Hematopoietic multipotent progenitor cell treated with erythropoietin and hydrocortisone succinate and interleukin-3 and kit ligand, for 15 days (in vitro differentiated cells): ENCODE results near the gene SECISBP2.
"Not testable (repeated sequence)": the region's sequence is repeated elsewhere in the genome, so short reads cannot be mapped to it uniquely, and the experiment has no call there.

ENCODE experiments used
- DNase-seq: peaks from one replicate; pipeline ENCODE4 v3.0.0-alpha.2; 2015; ENCODE audit warnings: low spot score

SECISBP2 gene

DNA sequence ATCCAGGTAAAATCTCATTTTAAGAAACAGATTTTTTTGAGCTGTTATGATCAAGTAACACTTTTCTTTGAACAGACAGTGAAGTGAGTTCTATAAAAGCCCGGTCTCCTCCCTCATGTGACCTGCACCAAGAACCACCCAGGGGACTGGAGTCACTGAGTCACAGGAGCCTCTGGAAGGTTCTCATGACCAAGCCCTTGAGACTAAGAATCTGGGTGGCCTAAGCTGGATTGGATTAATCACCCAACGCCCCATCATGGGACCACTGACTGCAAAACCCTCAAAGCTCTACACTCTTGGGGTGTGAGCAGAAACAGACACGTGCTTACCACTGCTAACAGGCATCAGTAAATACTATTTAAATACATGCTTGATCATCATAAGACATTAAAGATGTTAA, 48.4 kb downstream of the SECISBP2 start:
- no peak for DNase-seq

DNA sequence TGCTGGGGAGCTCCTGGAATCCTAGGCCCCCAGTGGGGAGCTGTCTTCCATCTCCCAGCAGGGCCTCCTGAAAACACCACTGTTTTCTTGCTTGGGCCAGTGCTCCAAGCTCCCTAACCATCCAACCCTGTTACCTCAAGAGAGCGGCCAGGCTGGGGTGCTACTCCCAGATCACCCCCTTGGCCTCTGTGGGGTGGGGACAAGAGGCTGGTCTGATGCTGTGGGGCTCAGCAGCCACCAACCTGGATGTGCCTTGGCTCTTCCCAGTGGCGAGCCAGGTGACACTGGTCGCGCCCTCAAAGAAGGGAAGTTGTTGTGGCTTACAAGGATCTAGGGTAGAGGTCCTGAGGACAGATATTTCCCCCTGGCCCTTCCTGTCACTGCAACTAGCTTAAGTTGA, 49.0 kb downstream of the SECISBP2 start:
- DNase-seq, result no peak

DNA sequence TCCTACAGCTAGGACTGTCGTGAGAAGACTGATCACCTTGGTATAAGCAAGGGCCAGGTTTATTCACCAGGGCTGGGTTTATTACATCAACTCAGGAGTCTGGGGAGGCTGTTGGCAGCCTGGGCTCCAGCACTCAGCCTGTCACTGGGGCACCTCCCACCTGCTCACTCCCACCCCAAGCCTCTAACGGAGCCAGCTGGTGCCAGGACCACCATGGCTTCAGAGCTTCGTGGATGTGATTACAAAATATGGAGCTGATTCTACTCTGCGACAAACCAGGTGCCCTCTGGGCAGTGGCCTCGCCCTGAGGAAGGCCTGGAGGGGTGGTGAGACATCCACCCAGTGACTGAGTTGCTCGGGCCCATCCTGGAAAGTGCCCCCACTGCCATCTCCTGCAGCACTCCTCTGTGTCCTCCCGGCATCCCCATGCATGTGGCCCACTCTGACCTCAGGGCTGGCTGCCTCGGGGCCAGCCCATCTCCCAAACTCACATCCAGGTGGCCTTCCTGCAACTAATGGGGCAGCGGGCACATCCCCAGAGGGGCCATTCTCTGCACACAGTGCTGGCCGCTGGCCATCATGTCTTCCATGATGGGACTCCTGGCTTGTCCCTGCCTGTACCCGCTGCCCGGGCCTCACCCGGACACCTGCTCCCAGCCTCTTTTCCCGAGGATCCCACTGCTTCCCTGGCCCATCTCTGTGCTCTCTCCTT, 49.6 kb downstream of the SECISBP2 start:
- no peak for DNase-seq

DNA sequence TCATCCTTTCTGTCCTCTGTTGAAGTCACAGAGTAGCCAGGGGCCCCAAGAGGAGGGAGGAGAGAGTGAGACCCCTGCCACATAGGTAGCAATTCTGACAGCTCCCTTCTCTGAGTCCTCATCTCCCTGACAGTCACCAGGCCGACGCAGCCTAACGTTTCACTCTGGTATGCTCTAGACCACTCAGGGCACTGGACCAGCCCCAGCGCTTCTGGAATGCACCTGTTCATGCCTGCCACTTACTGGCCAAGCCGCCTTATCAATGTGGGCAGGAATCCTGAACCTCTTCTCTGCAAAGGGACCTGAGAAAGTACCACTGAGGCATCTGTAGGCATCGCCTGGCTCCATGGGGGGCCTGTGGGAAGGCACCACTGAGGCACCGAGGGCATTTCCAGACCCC, 50.2 kb downstream of the SECISBP2 start:
- no peak for DNase-seq

DNA sequence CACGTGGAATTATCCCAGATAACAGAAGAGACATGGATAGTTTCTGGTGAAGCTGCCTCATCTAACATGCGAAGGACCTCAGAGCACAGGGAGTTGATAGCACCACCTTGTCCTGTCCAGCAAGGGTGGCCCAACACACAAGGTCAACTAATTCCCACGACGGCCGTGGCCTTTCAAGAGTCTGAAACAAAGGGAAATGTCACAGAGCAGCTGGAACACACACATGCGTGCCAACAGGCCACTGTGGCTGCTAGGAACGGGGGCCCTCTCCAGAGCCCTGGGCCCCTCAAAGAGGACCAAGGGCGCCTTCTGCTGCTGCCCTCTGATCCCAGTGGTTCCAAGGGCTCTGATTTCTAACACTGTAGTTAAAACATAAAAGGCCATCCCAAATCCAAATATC, 50.7 kb downstream of the SECISBP2 start:
- no peak for DNase-seq

DNA sequence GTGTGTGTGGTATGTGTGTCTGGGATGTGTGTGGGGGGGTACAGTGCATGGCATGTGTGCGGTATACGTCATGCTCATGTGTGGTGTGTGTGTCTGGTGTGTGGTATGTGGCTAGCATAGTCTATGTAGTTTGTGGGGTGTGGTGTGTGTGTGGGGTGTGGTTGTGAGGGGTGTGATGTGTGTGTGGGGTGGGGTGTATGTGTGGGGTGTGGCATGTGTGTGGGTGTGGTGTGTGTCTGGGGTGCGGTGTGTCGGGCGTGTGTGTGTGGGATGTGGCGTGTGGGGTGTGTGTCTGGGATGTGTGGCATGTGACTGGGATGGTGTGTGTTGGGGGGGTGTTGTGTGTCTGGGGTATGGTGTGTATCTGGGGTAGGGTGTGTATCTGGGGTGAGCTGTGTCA, 52.3 kb downstream of the SECISBP2 start:
- no peak for DNase-seq

DNA sequence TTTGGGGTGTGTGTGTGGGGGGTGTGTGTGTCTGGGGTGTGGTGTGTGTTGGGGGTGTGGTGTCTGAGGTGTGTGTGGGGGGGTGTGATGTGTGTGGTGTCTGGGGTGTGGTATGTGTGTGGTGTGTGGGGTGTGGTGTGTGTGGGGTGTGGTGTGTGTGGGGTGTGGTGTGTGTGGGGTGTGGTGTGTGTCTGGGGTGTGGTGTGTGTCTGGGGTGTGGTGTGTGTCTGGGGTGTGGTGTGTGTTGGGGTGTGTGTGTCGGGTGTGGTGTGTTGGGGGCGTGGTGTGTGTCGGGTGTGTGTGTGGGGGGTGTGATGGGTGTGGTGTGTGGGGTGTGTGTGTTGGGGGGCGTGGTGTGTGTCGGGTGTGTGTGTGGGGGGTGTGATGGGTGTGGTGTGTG, 53.5 kb downstream of the SECISBP2 start:
- not testable (repeated sequence) for DNase-seq

DNA sequence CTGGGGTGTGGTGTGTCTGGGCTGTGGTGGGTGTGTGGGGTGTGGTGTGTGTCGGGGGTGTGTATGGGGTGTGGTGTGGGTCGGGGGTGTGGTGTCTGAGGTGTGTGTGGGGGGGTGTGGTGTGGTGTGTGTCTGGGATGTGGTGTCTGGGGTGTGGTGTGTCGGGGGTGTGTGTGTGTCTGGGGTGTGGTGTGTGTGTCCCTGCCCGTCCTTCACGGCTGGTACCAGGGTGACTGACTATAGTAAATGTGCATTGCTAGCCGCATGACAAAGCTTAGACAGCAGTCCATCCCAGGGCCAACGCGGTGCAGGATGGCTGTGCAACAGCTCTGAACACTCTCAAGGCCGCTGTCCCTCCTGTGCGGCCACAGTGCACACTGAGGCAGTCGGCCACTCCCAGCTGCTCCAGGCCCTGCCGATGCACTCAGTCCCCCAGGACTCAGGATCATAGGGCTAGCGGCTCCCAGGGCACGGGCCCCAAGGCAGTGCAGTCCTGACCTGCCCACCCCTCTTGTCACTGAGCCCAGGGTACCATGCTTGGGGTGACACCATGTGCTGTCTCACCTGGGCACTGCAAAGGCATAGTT, 54.0 kb downstream of the SECISBP2 start:
- no peak for DNase-seq

DNA sequence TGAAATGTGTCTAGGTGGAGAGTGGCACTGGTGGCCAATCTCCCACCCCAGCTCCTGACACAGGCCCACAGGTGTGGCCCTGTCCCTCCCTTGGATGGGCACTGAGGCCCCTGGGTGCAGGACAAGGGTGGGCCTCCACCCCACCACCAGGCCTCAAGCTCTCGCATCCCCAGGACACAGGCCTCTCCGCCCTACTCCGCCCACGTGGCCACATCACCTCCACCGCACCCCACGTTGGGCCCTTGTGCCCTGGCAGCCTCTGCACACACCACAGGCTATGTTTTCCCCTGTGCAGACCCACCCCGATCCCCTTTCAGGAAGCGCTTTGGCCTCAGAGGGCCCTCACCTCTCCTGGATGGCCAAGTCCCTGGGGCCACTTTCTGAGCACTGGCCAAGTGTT, 54.7 kb downstream of the SECISBP2 start:
- DNase-seq, result no peak

DNA sequence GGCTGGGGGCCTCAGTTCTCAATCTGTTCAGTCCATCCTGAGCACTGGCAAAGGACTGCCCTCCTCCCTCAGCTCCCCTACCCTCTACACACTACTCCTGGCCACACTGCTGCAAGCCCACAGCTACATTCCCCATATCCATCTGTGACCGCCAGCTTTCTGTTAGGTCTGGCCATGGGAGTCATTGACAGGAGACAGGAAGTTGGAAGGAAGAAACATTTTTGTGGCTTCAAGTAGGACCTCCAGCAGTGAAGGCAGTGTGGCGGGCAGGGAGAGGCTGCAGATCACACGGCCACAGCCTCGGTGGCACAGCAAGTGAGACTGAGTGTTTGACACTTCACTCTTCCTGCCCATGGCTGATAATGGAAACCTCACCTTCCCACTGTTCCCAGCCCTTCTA, 55.9 kb downstream of the SECISBP2 start:
- DNase-seq, result no peak

DNA sequence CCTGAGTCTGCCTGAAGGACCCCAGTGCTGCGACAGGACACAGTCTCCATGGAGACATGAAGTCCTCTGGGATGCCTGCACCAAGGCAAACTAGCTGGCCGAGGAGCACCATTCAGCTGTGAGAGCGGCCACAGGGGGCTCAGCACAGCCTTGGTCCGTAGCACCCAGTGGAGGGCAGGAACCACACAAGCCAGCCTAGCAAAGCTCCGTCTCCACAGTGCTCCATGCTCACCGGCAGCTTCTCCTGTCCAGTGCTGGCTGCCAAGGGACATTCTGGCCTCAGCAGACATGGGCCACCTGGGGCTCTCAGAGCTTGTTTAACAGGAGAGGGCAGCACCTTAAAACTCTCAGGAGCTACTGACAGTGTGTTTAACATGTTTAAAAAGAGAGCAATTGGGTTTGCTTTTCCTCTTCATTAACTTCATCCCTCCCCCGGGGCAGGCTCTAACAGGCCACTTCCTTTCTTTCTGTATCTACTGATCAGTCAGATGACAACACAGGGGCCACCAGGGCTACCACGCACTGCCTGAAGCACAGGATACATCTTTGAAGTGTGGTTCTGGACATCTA, 57.0 kb downstream of the SECISBP2 start:
- no peak for DNase-seq

DNA sequence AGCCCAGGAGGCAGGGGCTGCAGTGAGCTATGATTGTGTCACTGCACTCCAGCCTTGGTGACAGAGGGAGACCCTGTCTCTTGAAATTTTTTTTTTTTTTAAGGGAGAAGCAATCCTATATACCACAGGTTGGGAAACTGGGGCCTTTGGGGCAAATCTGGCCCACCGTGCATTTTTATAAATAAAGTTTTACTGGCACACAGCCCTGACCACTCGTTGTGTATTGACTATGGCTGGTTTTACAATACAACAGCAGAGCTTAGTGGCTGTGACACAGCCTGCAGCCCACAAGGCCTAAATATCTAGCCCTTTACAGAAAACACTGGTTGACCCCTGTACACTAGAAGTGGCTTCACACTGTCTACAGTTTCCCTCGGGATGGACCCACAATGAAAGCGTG, 58.0 kb downstream of the SECISBP2 start:
- no peak for DNase-seq

DNA sequence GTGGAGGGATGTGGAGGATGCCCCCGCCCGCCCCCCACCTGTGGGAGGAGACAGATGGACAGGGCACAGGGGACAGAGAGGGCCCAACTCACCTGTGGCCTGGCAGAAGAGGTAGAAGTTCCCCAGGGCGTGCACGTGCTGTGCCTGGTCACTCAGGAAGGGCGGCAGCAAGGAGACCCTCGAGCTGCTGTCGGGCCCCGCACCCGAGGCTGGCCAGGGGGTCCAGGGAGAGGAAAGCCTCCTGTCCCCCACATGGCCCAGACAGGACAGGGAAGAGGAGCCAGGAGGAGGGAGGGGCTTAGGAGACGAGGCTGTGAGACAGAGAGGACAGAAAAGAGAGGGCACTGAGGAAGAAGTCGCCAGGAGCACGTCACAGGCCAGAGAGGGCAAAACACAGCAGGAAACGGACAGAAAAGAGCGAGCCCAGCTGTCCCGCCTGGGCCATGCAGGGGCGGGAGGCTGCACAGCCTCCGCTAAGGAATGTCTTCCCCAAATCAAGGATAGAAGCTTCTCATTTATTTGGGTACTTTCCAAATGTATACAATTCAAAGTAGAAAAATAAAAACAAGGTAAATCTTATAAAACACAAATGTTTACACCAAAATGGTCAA, 58.5 kb downstream of the SECISBP2 start:
- DNase-seq, result no peak

DNA sequence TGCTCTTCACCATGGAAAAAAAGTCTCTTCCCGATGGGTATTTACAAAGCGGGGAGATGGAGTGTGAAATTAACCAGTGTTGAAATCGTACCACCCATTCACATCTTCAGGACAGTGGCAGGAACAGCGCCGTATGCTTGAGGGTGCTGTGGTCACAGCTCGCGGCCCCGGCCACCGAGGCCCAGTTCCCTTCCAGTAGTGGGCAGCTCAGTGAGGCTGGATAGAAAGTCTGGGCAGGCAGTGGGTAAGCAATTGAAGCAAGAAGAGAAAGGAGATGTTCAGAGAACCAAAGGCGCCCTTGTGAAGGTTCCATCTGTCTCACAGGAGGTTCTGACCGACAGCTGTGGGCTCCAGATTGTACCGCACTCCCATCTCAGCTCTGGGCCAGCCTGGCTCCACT, 59.1 kb downstream of the SECISBP2 start:
- no peak for DNase-seq

DNA sequence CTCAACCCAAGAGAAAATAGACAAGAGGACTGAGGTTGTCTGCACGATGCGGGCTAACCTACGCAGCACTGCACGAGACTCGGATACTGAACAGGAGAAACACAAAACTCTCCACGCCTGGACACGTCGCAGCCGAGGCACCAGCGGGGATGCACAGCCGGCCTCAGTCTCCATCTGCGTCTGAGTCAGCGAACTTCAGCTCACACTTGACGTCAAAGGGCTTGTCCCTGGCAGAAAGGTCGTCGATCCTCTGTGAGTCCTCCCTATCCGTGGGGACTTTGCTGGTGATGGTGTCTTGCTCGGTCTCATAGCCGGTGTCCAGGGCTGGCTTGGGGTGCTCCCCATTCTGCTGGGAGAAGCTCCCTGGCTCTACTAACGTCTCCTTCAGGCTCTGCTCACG, 60.2 kb downstream of the SECISBP2 start:
- no peak for DNase-seq

DNA sequence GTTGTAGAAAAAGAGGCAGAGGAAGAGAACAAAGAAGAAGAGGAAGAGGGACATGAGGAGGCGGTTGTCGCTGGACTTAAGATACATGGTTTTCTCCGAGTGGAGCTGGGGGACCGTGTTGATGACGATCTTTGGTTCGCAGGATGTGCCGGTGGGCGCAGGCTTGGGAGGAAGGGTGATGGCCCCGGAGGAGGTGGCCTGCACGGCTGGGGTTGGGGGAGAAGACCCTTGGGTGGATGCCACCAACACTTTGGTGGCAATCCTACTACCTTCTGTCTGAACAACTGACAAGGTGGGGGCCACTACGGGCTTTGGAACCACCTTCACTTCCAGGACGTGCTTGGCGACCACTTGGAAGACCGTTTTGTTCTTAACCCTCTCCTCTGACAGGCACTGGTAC, 60.7 kb downstream of the SECISBP2 start:
- DNase-seq, result no peak

DNA sequence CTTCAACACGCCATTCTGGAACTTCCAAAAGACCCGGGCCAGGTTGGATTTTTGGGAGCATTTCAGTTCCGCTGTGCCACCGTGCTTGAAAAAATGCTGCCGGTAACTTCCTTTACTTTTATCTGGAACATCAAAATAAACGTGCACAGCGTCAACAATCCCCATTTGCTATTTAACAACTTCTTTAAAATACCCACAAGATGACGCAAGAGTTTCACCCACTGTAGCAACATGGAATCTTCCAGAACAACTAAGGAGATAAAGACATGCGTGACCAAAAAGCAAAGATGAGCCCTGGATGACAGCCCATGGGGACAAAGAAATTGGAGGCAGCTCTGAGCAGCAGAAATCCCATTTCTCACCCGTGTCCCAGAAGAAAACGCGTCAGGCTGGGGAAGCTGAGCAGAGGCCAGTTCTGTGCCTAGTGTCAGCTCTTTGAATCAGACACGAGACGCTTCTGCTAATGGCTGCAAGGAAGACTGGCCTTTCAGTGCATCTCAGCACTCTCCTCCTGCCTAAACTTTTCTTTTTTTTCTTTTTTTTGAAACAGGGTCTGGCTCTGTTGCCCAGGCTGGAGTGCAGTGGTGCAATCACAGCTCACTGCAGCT, 61.3 kb downstream of the SECISBP2 start:
- no peak for DNase-seq

DNA sequence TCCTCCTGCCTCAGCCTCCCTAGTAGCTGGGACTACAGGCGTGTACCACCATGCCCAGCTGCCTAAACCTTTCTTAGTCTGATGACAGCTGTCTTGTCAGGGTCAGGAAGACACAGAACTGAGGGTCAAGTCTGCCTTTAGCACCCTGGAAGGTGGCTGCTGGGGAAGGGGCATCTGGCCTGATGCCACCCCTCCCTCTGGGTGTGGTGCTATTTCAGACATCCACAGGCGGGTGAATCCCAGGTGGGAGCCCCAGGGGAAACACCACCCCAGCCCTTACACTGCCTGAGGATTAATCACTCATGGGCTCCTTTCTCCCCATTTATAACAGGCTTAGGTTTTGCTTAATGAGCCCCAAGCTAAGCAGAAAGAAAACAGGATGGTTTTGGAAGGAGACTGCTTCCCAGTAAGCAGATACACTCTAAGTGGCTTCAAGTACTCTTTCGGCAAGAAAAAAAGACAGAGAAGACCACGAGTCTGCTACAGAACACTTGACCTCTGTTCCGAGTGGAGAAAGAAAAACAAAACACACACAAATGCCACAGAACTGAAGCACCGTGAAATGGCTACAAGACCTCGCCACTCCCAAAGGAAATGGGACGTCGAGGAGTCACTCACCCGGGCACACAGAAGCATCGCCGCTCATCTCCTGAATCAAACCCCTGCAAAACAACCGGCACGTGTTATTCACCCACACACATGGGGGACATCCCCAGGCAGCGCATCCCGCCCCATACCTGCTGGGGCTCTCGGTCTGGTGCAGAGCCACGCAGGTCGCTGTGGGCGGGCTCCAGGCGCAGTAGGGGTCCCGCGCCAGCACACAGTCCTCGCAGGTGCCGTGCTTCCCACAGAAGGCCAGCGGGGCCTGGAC, 62.4 kb downstream of the SECISBP2 start:
- DNase-seq, result no peak

DNA sequence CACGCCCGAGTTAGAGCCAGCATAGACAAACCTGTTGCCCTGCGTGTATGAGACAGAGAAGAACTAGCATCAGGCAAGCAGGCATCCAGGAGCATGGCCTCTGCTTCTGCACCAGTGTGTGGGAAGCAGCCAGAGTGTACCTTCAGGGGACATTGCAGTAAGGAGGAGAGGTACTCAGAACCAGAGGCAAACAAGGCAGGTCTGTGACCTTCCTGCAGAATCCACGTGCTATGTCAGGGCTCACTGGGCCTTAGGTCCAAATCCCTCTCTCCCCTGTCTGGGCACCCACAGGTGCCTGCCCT, 63.0 kb downstream of the SECISBP2 start:
- no peak for DNase-seq

DNA sequence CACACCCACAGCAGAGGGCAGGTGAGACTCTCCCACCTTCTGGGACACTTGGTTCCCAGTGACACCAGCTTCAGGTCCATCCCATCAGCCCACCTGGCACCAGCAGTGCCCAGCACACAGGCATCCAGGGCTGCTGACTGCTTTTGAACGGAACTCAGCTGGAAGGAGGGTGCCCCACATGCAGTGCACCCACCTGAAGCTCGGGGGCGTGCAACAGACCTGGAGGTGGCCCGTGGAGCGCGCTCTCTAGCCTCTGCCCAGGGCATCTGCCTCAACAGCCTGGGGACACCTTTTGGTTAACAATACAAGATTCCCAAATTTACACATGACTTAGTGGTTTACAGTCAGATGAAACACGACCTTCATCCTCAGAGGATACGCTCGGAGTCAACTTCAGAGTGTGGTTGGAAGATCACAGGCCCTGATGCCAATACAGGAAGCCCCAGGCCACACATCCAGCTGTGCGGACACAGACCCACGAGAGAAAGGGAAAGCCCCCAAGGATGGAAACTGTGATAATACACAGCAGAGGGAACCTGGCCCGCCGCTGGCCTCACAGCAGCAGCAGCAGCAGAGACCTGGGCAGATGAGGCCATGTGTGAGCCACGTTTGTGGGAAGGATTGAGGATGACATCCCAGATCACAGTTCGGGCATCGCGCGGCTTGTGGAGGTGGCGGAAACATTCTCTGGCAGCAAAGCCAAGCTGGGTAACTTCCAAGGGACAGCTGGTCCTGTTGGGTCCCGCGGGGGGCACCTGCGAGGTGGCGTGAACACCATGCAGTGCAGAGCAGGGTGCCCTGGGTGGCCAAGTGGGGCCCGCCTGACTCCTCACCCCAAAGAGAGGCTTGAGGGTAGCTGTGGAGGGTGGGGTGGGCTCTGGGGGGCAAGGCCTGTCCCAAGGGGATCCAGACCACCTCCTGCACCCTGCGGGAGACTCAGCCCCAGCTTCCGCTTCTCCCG, 64.0 kb downstream of the SECISBP2 start:
- no peak for DNase-seq
